ENCODE measurements around the gene TRIM54.

TRIM54 gene

GRCh38 chr2:27322301-27322765 is 40.1 kb downstream of the TRIM54 start:
- peak overlapping the region; percentile 68 for H3K4me3 ChIP-seq (ENCODE audit: low read depth, low read length)
- no peak for TF ChIP-seq CTCF (IDR thresholded peaks at IDR 0.05; ENCODE audit: insufficient read depth, low read depth, low read length, missing control alignments)
- DNase-seq (ENCODE audit: low read depth): peak; percentile 52

GRCh38 chr2:27322766-27323595 is 40.8 kb downstream of the TRIM54 start, which contains the start of gene MPV17:
Gene MPV17 (minus strand): TSS chr2:27323097. CDS start chr2:27322517, 580 bp downstream.
- peak; percentile 95 for DNase-seq (ENCODE audit: low read depth)
- H3K4me3 ChIP-seq (ENCODE audit: low read depth, low read length): peak within 1 kb of the TSS; percentile 68
- no peak for TF ChIP-seq CTCF (IDR thresholded peaks at IDR 0.05; ENCODE audit: insufficient read depth, low read depth, low read length, missing control alignments)

GRCh38 chr2:27323596-27324285 is 41.5 kb downstream of the TRIM54 start:
- peak overlapping the region; percentile 68 for H3K4me3 ChIP-seq (ENCODE audit: low read depth, low read length)
- no peak for TF ChIP-seq CTCF (IDR thresholded peaks at IDR 0.05; ENCODE audit: insufficient read depth, low read depth, low read length, missing control alignments)
- DNase-seq (ENCODE audit: low read depth): no peak

- no peak for DNase-seq (ENCODE audit: low read depth)
- no peak for TF ChIP-seq CTCF (IDR thresholded peaks at IDR 0.05; ENCODE audit: insufficient read depth, low read depth, low read length, missing control alignments)
- H3K4me3 ChIP-seq (ENCODE audit: low read depth, low read length): no peak overlapping the region
Measured at GRCh38 chr2:27324720-27325119, 42.5 kb downstream of the TRIM54 start.

GRCh38 chr2:27335311-27335710 is 53.1 kb downstream of the TRIM54 start:
- DNase-seq (ENCODE audit: low read depth): no peak
- TF ChIP-seq CTCF (IDR thresholded peaks at IDR 0.05; ENCODE audit: insufficient read depth, low read depth, low read length, missing control alignments): no peak
- H3K4me3 ChIP-seq (ENCODE audit: low read depth, low read length): no peak overlapping the region

- H3K4me3 ChIP-seq (ENCODE audit: low read depth, low read length): no peak overlapping the region
- DNase-seq (ENCODE audit: low read depth): no peak
- no peak for TF ChIP-seq CTCF (IDR thresholded peaks at IDR 0.05; ENCODE audit: insufficient read depth, low read depth, low read length, missing control alignments)
Measured at GRCh38 chr2:27336173-27336572, 53.9 kb downstream of the TRIM54 start.
